GM19463 (cell line): Measurements from ENCODE around the gene ZNF160.
"Not testable (repeated sequence)": the region's sequence is repeated elsewhere in the genome, so short reads cannot be mapped to it uniquely, and the experiment has no call there.

ENCODE experiments used
- ATAC-seq: cut with Tn5 transposase; IDR thresholded peaks from one replicate; pipeline ENCODE4 v1.9.1; 2021; ENCODE audit warnings: mild to moderate bottlenecking, moderate library complexity; ENCODE audit not compliant: unreplicated experiment

The ZNF160 gene

DNA sequence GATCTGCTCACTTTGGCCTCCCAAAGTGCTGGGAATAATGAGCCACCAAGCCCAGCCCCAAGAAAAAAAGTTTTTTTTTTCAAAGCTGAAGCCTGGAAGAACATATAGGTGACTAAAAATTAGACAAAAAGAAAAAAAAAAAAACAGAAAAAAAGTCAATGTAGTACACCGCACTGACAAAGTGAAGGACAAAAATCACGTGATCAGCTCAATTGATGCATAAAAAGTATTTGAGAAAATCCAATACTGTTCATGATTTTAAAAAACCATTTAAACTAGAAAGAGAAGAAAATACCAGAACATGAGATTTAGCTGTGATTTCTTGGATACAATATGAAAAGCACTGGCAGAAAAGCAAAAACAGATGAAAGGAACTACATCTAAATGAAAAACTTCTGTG, 69.2 kb downstream of the ZNF160 start:
- ATAC-seq, result no peak

DNA sequence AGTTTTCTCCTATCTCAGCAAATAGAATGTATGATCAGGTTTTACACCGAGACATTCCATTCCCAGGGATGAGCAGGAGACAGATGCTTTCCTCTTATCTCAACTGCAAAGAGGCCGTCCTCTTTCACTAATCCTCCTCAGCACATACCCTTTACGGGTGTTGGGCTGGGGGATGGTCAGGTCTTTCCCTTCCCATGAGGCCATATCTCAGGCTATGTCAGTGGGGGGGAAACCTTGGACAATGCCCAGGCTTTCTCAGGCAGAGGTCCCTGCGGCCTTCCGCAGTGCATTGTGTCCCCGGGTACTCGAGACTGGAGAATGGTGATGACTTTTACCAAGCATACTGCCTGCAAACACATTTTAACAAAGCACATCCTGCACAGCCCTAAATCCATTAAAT, 74.9 kb downstream of the ZNF160 start:
- ATAC-seq, result not testable (repeated sequence)

DNA sequence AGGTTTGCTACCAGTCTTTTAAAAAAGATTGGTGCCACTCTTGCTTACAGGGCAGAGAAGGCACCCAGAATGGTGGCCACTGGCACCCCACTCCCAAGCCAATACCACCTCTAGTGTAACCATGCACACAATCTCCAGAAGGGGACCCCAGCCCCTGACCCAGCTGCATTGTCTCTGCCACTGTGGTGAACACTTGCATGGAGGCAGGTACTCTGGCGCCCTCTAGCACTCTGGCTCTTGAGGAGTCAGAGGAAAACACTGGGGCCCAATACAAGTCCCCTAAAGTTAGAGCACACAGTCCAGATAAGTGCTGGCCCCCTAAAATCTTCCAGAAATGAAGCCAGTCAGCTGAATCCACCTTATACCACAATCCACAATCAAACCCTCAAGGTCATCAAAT, 83.5 kb downstream of the ZNF160 start:
- no peak for ATAC-seq
